ENCODE results near the gene ATG4A.

Gene ATG4A

DNA sequence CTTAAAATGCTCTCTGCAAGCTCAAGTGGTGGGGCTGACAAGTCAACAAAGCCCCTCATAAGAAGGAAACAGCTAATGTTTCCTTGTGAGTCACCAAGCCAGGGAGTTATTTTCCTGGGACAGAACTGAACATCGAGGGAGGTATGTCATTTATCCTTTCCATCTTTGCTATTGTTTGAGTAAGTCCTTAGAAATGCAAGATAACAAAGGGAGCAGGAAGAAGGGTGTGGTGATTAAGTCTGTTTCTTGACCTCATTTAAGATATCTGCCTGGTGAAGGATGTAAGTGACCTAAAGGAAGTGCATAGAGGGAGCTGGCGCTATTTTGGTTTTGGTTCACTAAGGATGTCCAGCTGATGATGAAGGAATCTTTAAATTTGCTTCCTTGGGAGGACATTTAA, 39.9 kb downstream of the ATG4A start:
- TF ChIP-seq POLR2A (IDR thresholded peaks at IDR 0.05; ENCODE audit: extremely low read depth, insufficient read length) (no peak), MYC (IDR thresholded peaks at IDR 0.05; ENCODE audit: low read depth, low read length) (no peak)
- TF ChIP-seq, protein P1, sequence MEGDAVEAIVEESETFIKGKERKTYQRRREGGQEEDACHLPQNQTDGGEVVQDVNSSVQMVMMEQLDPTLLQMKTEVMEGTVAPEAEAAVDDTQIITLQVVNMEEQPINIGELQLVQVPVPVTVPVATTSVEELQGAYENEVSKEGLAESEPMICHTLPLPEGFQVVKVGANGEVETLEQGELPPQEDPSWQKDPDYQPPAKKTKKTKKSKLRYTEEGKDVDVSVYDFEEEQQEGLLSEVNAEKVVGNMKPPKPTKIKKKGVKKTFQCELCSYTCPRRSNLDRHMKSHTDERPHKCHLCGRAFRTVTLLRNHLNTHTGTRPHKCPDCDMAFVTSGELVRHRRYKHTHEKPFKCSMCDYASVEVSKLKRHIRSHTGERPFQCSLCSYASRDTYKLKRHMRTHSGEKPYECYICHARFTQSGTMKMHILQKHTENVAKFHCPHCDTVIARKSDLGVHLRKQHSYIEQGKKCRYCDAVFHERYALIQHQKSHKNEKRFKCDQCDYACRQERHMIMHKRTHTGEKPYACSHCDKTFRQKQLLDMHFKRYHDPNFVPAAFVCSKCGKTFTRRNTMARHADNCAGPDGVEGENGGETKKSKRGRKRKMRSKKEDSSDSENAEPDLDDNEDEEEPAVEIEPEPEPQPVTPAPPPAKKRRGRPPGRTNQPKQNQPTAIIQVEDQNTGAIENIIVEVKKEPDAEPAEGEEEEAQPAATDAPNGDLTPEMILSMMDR (IDR thresholded peaks at IDR 0.05; ENCODE audit: low read depth, low read length), result no peak
- TF ChIP-seq, protein P2, sequence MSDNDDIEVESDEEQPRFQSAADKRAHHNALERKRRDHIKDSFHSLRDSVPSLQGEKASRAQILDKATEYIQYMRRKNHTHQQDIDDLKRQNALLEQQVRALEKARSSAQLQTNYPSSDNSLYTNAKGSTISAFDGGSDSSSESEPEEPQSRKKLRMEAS (IDR thresholded peaks at IDR 0.05; ENCODE audit: low read depth, low read length), result no peak
- H3K4me3 ChIP-seq (ENCODE audit: low read depth, low read length), result no peak overlapping the region
- no peak for DNase-seq (ENCODE audit: low read depth)

DNA sequence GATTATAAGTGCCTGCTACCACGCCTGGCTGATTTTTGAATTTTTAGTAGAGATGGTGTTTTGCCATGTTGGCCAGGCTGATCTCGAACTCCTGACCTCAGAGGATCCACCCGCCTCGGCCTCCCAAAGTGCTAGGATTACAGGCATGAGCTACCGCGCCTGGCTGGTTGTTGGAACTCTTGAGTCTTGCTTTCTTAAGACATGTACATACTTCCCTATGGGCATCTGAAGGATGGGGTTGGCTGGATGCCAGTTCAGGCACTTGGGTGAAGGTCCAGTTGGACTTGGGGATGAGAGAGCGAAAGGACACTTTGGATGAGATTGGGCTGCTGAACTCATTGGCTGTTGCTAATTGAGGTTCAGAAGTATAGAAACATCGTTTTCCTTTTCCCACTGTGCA, 40.5 kb downstream of the ATG4A start:
- no peak overlapping the region for H3K4me3 ChIP-seq (ENCODE audit: low read depth, low read length)
- no peak for DNase-seq (ENCODE audit: low read depth)
- TF ChIP-seq, protein P2 (IDR thresholded peaks at IDR 0.05; ENCODE audit: low read depth, low read length), result no peak
- no peak for TF ChIP-seq MYC (IDR thresholded peaks at IDR 0.05; ENCODE audit: low read depth, low read length)
- TF ChIP-seq, protein P1 (IDR thresholded peaks at IDR 0.05; ENCODE audit: low read depth, low read length), result no peak
- no peak for TF ChIP-seq POLR2A (IDR thresholded peaks at IDR 0.05; ENCODE audit: extremely low read depth, insufficient read length)

DNA sequence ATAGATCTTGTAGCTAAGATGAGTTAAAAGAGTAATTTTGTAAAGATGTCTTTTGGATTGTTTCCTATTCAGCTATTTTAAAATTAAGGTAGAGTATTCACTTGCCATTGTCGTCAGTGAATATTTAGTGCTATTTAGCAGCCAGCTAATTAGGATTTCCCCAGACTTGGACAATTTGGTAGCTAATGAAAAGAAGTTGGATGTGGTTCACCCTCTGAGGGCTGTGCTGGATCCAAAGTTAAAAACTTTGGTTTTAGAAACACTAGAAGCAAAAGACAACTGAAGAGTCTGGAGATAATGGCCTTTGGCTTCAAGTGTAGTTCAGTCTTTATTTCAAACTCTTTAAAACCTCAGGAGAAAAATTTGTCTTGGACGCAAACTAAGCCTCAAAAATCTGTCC, 41.3 kb downstream of the ATG4A start:
- no peak overlapping the region for H3K4me3 ChIP-seq (ENCODE audit: low read depth, low read length)
- DNase-seq (ENCODE audit: low read depth), result no peak
- TF ChIP-seq, protein P2 (IDR thresholded peaks at IDR 0.05; ENCODE audit: low read depth, low read length), result no peak
- TF ChIP-seq, protein P1 (IDR thresholded peaks at IDR 0.05; ENCODE audit: low read depth, low read length), result no peak
- TF ChIP-seq MYC (IDR thresholded peaks at IDR 0.05; ENCODE audit: low read depth, low read length), result no peak

DNA sequence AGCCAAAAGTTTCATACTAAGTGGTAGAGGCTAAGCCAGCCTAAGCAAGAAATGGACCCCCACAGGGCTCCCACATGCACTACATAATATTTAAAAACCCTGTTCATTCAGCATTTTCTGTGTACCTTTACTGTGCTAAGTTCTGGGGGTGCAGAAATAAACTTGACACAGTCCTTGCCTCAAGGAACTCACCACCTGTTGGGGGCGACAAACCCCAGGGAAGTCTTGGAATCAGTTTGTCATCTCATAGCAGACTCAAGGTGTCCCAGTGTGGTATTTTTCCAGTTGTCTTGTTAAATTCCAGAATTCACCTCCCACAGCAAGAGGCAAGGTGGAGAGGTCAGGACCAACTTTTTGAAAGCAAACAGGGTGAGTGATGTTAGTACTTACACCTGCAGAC, 43.1 kb downstream of the ATG4A start:
- TF ChIP-seq, protein P2 (IDR thresholded peaks at IDR 0.05; ENCODE audit: low read depth, low read length), result no peak
- TF ChIP-seq MYC (IDR thresholded peaks at IDR 0.05; ENCODE audit: low read depth, low read length) (no peak), POLR2A (IDR thresholded peaks at IDR 0.05; ENCODE audit: extremely low read depth, insufficient read length) (no peak)
- TF ChIP-seq, protein P1 (IDR thresholded peaks at IDR 0.05; ENCODE audit: low read depth, low read length), result no peak
- H3K4me3 ChIP-seq (ENCODE audit: low read depth, low read length), result no peak overlapping the region
- no peak for DNase-seq (ENCODE audit: low read depth)

DNA sequence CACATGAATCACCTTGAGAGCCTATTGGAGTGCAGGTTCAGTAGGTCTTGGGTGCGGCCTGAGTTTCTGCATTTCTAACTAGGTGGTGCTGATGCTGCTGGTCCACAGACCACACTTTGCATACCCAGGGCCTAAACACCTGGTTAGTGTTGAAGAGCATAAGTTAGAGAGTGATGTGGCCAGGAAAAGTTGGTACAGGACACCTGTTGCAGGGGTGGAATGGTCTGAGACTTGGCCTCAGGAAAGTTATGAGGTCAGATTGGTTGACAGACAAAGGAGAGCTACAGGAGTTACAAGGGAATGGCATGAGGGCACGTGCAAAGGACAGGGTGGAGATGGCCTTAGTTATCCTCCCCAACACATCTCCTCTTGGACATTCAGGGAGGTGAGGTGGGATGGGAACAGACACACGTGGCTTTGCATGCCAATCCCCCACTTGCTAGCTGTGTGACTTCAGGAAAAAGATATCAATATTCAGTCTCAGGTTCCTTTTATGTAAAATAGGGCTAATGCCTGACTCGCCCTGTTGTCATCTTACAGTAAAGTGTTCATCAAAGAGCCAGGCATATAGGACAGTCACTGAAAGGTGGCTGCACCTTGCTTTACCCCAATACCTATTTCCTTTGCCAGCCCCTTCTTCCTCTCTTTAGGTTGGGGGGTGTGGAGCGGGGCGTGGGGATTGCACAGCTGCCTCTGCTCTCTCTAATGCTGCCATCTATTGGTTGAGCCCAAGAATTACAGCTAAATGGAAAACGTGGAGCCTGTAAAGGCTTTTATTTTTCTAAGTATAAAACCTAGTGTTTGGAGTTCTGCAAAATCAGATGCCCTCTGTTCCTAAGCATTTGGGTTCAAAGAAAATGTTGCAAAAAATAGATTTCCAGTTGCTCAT, 47.5 kb downstream of the ATG4A start:
- no peak overlapping the region for H3K4me3 ChIP-seq (ENCODE audit: low read depth, low read length)
- TF ChIP-seq, protein P1 (IDR thresholded peaks at IDR 0.05; ENCODE audit: low read depth, low read length), result peak; percentile 56
- no peak for TF ChIP-seq POLR2A (IDR thresholded peaks at IDR 0.05; ENCODE audit: extremely low read depth, insufficient read length)
- DNase-seq (ENCODE audit: low read depth), result peak; percentile 26

Measured in NB4 (cell line).